Fibroblast of pulmonary artery (primary cell): ENCODE measurements around the gene RAET1G.
"Not testable (repeated sequence)": the region's sequence is repeated elsewhere in the genome, so short reads cannot be mapped to it uniquely, and the experiment has no call there.

Experiments used
- DNase-seq: peaks from one replicate; pipeline ENCODE4 v3.0.0-alpha.2; 2010; ENCODE audit warnings: low read depth
- H3K4me3 ChIP-seq: replicated peaks from 2 replicates; pipeline ENCODE4 v1.5.1; 2011; ENCODE audit warnings: low read depth, mild to moderate bottlenecking, control low read depth, low read length, moderate library complexity
- CTCF ChIP-seq: IDR thresholded peaks from 2 replicates; pipeline ENCODE4 v1.5.1; 2011; ENCODE audit warnings: mild to moderate bottlenecking, control low read depth, low read length, inconsistent platforms; ENCODE audit errors: missing control alignments

RAET1G gene

GRCh38 chr6:149929422-149929821 is 6.5 kb upstream of the RAET1G start:
- peak; percentile 54 for TF ChIP-seq CTCF
- H3K4me3 ChIP-seq: no peak overlapping the region
- no peak for DNase-seq

- DNase-seq, H3K4me3 ChIP-seq: not testable (repeated sequence)
Observed at GRCh38 chr6:149927025-149927424, 4.1 kb upstream of the RAET1G start.

- peak overlapping the region; percentile 54 for H3K4me3 ChIP-seq
- peak; percentile 91 for TF ChIP-seq CTCF
- DNase-seq: peak; percentile 79
Observed at GRCh38 chr6:149925974-149926777, 3.3 kb upstream of the RAET1G start.

- peak overlapping the region; percentile 54 for H3K4me3 ChIP-seq
- DNase-seq: peak; percentile 18
Observed at GRCh38 chr6:149925253-149925973, 2.5 kb upstream of the RAET1G start.

GRCh38 chr6:149924933-149925252 is 2.0 kb upstream of the RAET1G start:
- TF ChIP-seq CTCF: no peak
- no peak overlapping the region for H3K4me3 ChIP-seq
- DNase-seq: no peak

More at GRCh38 chr6:149925253-149925973, 2.5 kb upstream of the RAET1G start:
- no peak for TF ChIP-seq CTCF

- no peak for DNase-seq
- H3K4me3 ChIP-seq: no peak overlapping the region
- no peak for TF ChIP-seq CTCF
Observed at GRCh38 chr6:149924206-149924932, 1.4 kb upstream of the RAET1G start.

- DNase-seq: no peak
- TF ChIP-seq CTCF: no peak
- H3K4me3 ChIP-seq: peak overlapping the region; percentile 64
Observed at GRCh38 chr6:149923327-149923986, 536 bp upstream of the RAET1G start.

- DNase-seq, H3K4me3 ChIP-seq: not testable (repeated sequence)
Observed at GRCh38 chr6:149922091-149922490, 830 bp downstream of the RAET1G start.
